Spinal cord (tissue), 10 donors: ENCODE data around the gene PPP2CA. TPM values are rescaled to one million over a fixed set of nuclear protein-coding genes. Genes with fewer than 3 reads are reported as not detected.
"Not testable (repeated sequence)": the region's sequence is repeated elsewhere in the genome, so short reads cannot be mapped to it uniquely, and the experiment has no call there.

ENCODE experiments used
- DNase-seq, 6 donors: peaks; one replicate each; pipeline versions ENCODE4 v3.0.0 to v3.0.0-alpha.2; 2013 to 2015; ENCODE audit warnings: low spot score in 6 of 6, low read depth in 4 of 6
- H3K27ac ChIP-seq: one replicate; pipeline ENCODE4 v1.5.1; 2013; ENCODE audit warnings: low read depth, low read length, control low read depth
- H3K27me3 ChIP-seq: one replicate; pipeline ENCODE4 v1.6.1; 2013; ENCODE audit warnings: low read length; ENCODE audit not compliant: control insufficient read depth, insufficient read depth
- H3K36me3 ChIP-seq: one replicate; pipeline ENCODE4 v1.6.1; 2013; ENCODE audit warnings: low read length; ENCODE audit not compliant: control insufficient read depth, insufficient read depth
- H3K4me1 ChIP-seq: one replicate; pipeline ENCODE4 v1.6.1; 2013; ENCODE audit warnings: low read length; ENCODE audit not compliant: control insufficient read depth, insufficient read depth
- H3K4me3 ChIP-seq: one replicate; pipeline ENCODE4 v1.5.1; 2013; ENCODE audit warnings: low read depth, low read length, control low read depth
- H3K9me3 ChIP-seq: one replicate; pipeline ENCODE4 v1.6.1; 2013; ENCODE audit warnings: low read length; ENCODE audit not compliant: control insufficient read depth, insufficient read depth
- WGBS: methylation state at CpG from one replicate; pipeline ENCODE4 v1.1.5; 2013; ENCODE audit warnings: missing lambda C conversion rate; ENCODE audit not compliant: insufficient coverage; 5-methylcytosine and 5-hydroxymethylcytosine counted together
- polyA plus RNA-seq, 2 donors: library from polyadenylated mRNA; unstranded; fragments of 120-200 nt; gene quantifications; one replicate each; pipeline ENCODE4 v1.2.1, GENCODE V29; 2013; ENCODE audit not compliant: insufficient read length in 2 of 2
- total RNA-seq, 2 donors: library from RNA; depleted of rRNA in 1 of 2; stranded (reverse); fragments of 120-200 nt in 1 of 2; fragments of >200 nt in 1 of 2; gene quantifications; one replicate each; pipeline versions ENCODE4 v1.2.3 to v1.2.4, GENCODE V29; 2013 to 2014
- donor health status: healthy.

Gene PPP2CA
- total and polyA plus RNA-seq, 4 donors: 94.1 to 325 (median 228) TPM

DNA sequence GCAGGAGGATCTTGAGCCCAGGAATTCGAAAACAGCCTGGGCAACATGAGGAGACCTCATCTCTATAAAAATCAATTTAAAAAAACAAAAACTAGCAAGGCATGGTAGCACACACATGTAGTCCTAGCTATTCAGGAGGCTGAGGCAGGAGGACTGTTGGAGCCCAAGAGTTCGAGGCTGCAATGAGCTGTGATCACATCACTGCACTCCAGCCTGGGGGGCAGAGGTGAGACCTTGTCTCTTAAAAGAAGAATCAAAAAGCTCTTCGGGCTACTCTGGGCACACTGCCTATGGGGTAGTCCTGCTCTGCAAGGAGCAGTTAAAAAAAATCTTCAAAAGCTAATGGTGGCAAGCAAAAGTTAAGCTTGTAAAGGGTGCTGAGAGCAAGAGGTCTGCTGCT, 72.6 kb downstream of the PPP2CA start:
- Histone ChIP-seq H3K27me3 (no peaks in the 10 kb centered on the region), H3K4me1 (peaks cover 6% of the 10 kb centered on the region), H3K27ac (no peak overlapping the region), H3K9me3 (no peaks in the 10 kb centered on the region), H3K4me3 (no peak overlapping the region), H3K36me3 (peaks cover 17% of the 10 kb centered on the region)
- no peak for DNase-seq
- 100% methylated on average over 2 of the region's 3 CpGs for WGBS

DNA sequence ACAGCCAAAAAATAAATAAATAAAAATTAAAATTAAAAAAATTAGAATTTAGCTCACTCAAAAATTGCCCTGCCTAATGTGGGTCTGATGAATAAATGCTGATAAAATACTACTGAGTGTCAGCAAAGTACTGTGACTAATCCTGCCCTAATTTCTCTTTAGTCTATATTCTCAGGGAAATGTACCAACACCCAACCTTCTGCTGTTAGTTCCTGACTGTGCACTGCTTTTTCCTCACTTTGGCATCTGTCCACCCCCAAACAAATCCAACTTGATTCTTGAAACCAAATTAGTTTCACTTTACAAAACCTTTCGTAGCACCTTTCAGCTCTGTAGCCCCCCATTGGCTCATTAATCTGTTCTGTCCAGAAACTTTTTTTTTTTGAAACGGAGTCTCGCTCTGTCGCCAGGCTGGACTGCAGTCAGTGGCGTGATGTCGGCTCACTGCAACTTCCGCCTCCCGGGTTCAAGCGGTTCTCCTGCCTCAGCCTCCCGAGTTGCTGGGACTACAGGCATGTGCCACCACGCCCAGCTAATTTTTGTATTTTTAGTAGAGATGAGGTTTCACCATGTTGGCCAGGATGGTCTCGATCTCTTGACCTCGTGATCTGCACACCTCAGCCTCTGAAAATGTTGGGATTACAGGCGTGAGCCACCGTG, 73.6 kb downstream of the PPP2CA start:
- not testable (repeated sequence) for H3K4me1 ChIP-seq, H3K27me3 ChIP-seq, H3K9me3 ChIP-seq, H3K4me3 ChIP-seq, H3K27ac ChIP-seq
- peaks cover 23% of the 10 kb centered on the region for H3K36me3 ChIP-seq
- peak in 1 of 6 donors; percentile 38 for DNase-seq
- 78% methylated on average over 15 of the region's 15 CpGs for WGBS

DNA sequence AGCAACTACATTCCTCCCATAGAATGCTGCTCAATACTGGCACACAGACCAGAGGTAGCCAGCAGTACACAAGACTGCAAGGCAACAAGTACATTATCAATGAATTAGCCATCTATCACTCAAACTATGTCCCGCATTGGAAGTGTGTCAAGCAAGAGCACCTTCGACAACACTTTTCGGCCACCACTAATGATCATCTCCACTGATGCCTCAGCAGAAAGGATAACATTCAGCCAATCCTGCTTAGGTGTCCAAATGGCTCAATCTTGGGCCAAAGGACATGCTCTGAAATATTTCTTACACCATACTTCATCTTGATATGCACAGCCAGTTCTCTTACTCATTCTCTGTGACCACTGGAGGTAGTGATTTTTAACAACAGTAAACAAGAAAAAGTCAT, 74.2 kb downstream of the PPP2CA start:
- Histone ChIP-seq H3K27ac (no peak overlapping the region), H3K36me3 (peaks cover 29% of the 10 kb centered on the region), H3K4me1 (peaks cover 12% of the 10 kb centered on the region), H3K4me3 (no peak overlapping the region), H3K9me3 (no peaks in the 10 kb centered on the region), H3K27me3 (no peaks in the 10 kb centered on the region)
- DNase-seq: no peak
- 89% methylated on average over 3 of the region's 3 CpGs for WGBS

DNA sequence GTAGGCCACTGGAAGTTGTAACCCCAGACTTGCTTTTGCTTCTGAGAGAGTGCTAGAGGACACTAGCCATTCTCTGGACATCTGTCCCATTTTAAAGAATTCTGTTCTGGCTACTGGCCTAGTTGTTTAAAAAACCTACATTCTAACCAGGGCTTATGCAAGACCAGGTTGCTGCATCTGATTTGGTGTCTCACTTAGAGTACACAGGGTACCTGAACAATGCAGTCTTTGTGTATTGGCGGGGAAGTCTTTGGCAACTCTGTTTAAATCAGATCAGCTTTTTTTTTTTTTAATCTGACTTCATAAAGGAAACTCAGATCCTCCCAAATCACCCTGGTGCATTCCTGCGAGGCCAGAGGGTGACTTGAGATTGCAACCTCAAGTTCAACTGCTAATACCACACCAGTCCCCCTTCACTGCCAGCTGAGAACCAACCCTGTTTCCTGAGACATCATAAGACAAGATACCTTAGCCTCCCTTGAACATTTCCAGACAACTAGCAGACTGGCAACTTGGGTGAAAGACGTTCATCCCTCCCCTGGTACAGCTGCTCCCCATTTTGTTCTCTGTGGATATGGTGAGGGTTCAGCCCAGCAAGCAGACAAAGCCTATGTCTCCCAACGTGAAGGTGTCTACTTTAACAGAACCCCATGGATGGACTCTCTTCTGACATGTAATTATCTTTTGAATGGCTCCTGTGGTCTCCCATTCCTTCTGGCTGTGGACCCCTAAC, 76.1 kb downstream of the PPP2CA start:
- H3K9me3 ChIP-seq: no peaks in the 10 kb centered on the region
- H3K4me1 ChIP-seq: peaks cover 19% of the 10 kb centered on the region
- H3K27ac ChIP-seq: peak overlapping the region; percentile 29
- WGBS: 39% methylated on average over 2 of the region's 4 CpGs
- H3K27me3 ChIP-seq: no peaks in the 10 kb centered on the region
- peaks cover 38% of the 10 kb centered on the region for H3K36me3 ChIP-seq
- DNase-seq: peak in 2 of 6 donors; percentile 29 to 38
- no peak overlapping the region for H3K4me3 ChIP-seq

DNA sequence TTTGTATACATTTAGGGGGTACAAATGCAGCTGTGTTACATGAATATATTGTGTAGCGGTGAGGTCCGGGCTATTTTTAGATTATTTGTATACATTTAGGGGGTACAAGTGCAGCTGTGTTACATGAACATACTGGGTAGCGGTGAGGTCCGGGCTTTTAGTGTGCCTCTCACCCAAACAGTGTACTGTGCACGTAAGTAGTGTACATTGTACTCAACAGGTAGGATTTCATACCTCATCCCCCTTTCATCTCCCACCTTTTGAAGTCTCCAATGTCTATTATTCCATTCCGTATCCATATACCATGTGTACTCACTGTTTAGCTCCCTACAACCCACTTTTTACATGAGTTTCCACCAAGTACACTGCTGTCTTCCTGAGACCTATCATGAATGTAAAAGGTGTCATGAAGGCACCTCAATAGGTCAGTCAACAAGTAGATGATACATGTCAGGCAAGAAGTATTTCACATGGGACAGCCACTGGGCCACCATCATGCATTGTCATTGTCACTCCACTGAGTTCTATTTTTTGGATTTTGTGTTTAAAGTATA, 76.8 kb downstream of the PPP2CA start:
- Histone ChIP-seq H3K27ac (no peak overlapping the region), H3K36me3 (peaks cover 45% of the 10 kb centered on the region)

DNA sequence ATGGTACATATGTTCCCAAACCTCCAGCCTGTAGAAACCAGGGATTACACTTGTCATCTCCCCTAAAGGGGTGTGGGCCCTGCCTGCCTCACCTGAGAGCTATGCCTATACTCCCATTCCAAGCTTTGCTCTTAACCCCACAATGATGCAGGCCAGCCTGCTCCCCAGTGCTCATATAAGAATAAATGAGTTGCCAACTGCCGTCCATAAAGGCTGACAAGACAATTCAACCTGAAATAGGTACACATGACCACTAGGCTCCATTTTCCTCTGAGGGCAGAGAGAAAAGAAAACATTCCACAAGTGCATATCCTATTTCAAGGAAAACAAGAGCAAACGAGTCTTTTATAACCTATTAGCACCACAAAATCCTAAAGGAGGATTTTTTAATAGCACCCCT, 77.6 kb downstream of the PPP2CA start:
- Histone ChIP-seq H3K4me3 (no peak overlapping the region), H3K27me3 (no peaks in the 10 kb centered on the region), H3K4me1 (peaks cover 19% of the 10 kb centered on the region), H3K36me3 (peaks cover 52% of the 10 kb centered on the region), H3K27ac (no peak overlapping the region), H3K9me3 (no peaks in the 10 kb centered on the region)
- DNase-seq: no peak
- WGBS: 80% methylated on average over 1 of the region's 2 CpGs

More for the DNA sequence above, 76.8 kb downstream of the PPP2CA start:
- DNase-seq: no peak
- WGBS: 93% methylated on average over 2 of the region's 6 CpGs
- Histone ChIP-seq H3K4me3 (no peak overlapping the region), H3K9me3 (no peaks in the 10 kb centered on the region), H3K27me3 (no peaks in the 10 kb centered on the region), H3K4me1 (peaks cover 19% of the 10 kb centered on the region)

DNA sequence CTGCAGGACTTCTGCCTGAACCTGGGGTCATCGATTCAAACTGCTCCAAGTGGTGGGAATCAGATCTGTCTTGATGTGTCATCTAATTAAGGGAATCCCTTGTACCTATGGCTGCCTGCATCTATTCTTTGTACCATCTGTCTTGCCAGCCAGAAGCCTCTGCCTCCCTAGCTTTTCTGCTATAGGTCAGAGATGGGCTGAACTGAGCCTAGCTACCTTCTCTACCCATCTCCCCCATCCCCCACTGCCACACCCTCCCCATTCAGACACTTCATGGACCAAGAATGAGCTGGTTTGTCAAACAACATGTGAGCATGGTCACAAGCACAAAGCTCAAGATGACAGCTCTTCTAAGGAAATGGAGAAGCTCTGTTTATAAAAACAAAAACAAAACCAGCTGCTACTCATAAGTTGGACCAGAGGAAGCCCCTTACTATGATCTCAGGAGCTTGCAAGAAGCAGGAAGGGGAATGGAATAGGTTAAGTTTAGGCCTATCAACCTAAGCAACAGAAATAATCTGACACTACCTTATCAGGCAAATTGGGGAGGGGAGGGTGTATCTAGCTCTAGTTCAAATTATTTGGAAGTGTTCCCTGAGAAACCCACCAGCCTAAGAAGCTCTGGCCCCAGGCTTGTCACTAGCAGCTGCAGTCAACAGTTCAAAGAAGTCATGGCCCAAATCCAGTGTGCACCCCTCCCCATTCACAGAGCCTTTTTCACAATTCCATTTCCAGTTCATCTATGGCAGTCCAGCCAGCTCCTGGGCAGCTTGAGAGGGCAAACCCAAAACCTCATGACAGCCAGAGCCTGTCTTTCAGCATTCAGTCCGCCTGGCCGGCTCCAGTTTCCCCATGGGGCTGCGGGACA, 79.0 kb downstream of the PPP2CA start:
- DNase-seq: no peak

DNA sequence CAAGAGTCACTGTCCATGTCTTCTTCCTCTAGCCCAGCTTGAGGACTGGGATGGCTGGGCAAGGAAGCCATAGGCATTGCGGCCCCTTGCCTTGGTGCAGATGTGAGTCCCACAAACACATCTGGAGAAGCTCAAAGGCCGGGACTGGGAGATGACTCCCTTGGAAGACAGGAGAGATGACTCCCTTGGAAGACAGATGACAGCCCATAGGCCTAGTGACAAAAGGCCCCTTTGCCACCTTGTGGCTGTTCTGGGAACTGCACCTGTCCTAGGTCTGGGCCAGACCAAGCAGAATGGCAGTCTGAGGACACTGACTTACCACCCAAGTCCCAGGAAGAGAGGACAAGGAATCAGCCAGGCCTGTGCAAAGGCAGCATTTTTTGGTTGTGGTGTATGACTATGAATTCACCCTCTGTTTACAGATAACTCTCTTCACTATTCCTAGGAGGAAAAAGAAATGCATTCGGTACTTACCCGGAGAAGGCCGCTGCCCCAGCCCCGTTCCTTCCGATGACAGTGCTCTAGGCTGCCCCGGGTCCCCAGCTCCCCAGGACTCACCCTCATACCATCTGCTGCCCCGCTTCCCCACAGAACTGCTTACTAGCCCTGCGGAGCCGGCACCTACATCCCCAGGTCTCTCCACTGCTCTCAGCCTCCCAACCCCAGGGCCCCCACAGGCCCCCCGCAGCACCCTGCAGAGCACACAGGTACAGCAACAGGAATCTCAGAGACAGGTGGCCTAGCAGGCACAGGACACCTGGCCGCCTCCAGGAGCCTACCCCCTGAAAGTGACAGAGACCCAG, 79.9 kb downstream of the PPP2CA start:
- Histone ChIP-seq H3K27me3 (no peaks in the 10 kb centered on the region), H3K36me3 (peaks cover 67% of the 10 kb centered on the region), H3K9me3 (no peaks in the 10 kb centered on the region), H3K4me3 (no peak overlapping the region), H3K4me1 (peaks cover 24% of the 10 kb centered on the region), H3K27ac (no peak overlapping the region)
- 87% methylated on average over 13 of the region's 13 CpGs for WGBS
- DNase-seq: peak in 5 of 6 donors; percentile 39 to 88 (median 61)

More for the DNA sequence above, 79.0 kb downstream of the PPP2CA start:
- Histone ChIP-seq H3K4me1 (peaks cover 19% of the 10 kb centered on the region), H3K27ac (no peak overlapping the region), H3K4me3 (no peak overlapping the region), H3K36me3 (peaks cover 59% of the 10 kb centered on the region), H3K27me3 (no peaks in the 10 kb centered on the region), H3K9me3 (no peaks in the 10 kb centered on the region)
- 77% methylated on average over 3 of the region's 4 CpGs for WGBS
